CD4-positive, alpha-beta T cell treated with Interleukin-17A for 4 hours (primary cell): ENCODE measurements around the gene CXCL14.

Experiments used
- DNase-seq: peaks from one replicate; pipeline ENCODE4 v3.0.0-alpha.2; 2020; ENCODE audit warnings: mixed read lengths

Gene CXCL14

GRCh38 chr5:135596157-135596763 lies 17.5 kb upstream of the CXCL14 start:
- DNase-seq: no peak

GRCh38 chr5:135594416-135594960 lies 15.7 kb upstream of the CXCL14 start:
- no peak for DNase-seq

GRCh38 chr5:135593886-135594285 lies 15.1 kb upstream of the CXCL14 start:
- DNase-seq: no peak

GRCh38 chr5:135593141-135593540 lies 14.3 kb upstream of the CXCL14 start:
- no peak for DNase-seq

GRCh38 chr5:135592312-135593045 lies 13.7 kb upstream of the CXCL14 start:
- DNase-seq: no peak

- DNase-seq: no peak
Measured at GRCh38 chr5:135591277-135591676, 12.5 kb upstream of the CXCL14 start.

DNA sequence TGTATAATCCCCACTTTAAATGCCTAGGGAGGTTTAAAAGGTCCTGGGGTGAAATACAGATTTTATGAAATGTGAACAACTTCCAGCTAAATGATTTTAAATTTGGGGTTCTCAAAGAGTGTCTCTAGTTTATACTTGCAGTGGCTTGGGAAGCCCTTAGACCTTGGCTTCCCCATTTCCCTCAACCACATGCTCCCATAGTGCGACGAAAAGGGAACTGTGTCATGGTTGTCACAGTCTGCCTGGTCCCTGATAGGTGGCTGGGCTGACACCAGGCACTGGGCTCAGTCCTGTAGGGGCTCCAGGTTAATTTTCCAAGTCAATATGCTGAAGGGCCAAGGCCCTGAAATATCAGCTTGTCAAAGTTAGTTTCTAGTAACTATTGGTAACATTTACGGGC lies 10.4 kb upstream of the CXCL14 start:
- no peak for DNase-seq

DNA sequence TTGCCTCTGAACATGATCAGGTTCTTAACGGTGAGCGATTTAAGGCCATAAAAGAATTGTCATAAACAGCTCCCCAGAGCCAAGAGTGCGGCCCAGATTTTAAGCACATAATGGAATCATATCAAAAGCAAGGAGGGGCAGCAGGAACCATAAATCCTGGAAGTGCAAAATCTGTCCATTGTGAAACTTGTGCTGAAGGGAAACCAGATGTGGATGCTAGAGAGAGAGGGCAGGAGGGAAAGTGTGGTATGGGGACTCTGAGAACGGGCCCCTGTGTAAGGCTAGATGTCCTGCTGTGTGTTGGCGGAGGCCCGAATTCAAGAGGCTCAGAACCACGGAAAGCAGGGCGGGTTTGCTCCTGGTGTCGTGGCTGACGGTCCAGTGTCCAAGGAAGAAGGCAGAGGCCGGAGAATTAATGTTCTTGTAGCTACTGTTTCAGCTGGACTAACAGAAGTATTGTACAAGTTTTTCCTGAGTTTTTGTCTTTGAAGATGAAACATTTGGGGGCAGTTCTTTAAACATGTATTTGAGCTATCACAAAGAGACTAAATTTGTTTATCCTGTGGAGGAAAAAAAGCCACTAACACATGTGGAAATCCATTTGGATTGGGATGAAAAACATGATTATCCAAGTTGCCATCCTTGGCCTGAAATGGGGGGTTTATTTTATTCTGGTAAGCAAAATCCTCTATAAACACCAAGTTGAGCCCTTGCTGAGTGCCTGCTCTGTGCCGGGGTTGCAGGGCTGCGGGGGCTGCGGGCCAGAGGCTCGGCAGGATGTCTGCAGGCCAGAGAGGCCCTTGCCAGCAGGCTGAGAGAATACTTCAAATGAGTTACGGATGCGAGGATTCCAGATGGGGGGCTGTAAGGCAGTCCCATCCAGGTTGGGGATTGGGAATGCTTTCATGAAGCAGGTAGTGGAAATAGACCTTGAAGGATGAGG lies 9.2 kb upstream of the CXCL14 start:
- DNase-seq: no peak

GRCh38 chr5:135584918-135585317 lies 6.1 kb upstream of the CXCL14 start:
- no peak for DNase-seq

- DNase-seq: no peak
Measured at GRCh38 chr5:135584276-135584675, 5.5 kb upstream of the CXCL14 start.

GRCh38 chr5:135582099-135582781 lies 3.4 kb upstream of the CXCL14 start:
- no peak for DNase-seq

DNA sequence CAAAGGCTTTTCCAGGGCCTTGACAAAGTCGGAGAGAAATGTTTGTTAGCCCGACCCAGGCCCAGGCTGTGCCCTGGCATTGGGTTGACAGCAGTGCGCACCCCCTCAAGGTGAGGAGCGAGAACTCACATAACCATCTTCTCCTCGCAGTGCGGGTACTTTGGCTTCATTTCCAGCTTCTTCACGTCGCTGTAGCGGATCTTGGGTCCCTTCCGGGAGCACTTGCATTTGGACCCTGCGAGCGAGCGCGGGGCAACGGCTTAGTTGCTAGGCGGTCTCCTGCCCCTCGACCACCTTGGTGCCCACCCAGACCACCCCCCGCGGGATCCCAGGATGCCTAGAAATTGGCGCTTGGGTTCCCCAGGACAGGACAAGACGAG lies 496 bp downstream of the CXCL14 start:
- DNase-seq: no peak

DNA sequence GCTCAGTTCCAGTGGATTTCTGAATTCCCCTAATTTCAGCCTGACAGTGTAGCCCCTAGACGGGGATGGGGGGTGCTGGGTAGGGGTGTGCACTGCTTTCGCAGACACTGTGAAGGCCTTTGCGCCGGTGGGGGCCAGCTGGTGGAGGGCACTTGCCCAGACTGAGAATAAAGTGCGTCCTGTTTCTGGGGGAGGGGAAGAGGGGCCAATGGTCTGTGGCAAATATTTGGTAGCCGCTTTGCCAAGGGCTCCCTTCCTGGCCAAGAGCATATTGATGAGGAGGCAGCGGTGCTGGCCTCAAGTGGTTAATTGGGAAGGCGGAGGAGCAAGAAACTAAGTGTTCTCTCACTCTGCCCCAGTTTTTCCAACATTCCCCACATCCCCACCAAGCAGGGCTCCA lies 1.4 kb downstream of the CXCL14 start:
- DNase-seq: no peak

GRCh38 chr5:135576075-135576599 lies 2.7 kb downstream of the CXCL14 start:
- DNase-seq: no peak

DNA sequence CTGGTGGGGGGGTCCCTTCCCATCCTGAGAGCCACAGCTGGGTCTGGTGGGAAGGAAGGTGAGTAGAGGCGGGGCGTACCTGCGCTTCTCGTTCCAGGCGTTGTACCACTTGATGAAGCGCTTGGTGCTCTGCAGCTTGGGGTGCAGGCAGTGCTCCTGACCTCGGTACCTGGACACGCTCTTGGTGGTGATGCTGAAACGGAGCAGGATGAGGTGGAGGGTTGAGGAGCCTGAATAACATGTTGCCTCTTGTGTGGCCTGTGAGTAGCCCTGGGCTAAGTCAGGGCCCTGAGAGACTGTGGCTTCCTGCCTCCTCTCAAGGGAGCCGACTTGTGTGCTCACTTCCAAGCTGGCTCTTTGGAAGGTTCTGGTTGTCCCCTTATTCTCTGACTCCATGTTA lies 4.3 kb downstream of the CXCL14 start:
- DNase-seq: no peak

- DNase-seq: no peak
Measured at GRCh38 chr5:135571902-135572301, 6.9 kb downstream of the CXCL14 start.

- no peak for DNase-seq
Measured at GRCh38 chr5:135571066-135571609, 7.7 kb downstream of the CXCL14 start.

DNA sequence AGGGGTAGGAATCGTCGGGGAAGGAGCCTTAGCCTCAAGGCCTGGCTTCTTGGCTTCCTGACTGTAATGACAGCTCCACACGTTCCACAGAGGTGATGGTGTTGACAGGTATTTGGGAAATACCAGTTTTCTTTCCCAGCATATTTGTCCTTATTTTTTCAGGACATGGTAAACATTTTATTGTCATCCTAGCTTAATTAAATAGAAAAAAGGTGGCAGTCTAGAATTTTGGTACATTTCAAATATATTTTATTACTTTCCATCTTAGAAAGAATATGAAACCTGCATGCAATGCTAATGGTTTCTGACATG lies 8.4 kb downstream of the CXCL14 start:
- DNase-seq: no peak

GRCh38 chr5:135569755-135570452 lies 8.9 kb downstream of the CXCL14 start:
- DNase-seq: no peak

- DNase-seq: no peak
Measured at GRCh38 chr5:135568923-135569360, 9.8 kb downstream of the CXCL14 start.

GRCh38 chr5:135568246-135568645 lies 10.5 kb downstream of the CXCL14 start:
- no peak for DNase-seq

- DNase-seq: no peak
Measured at GRCh38 chr5:135567661-135568060, 11.1 kb downstream of the CXCL14 start.
